Endothelial cell of umbilical vein (primary cell): ENCODE data around the gene ARSB. TPM values are rescaled to one million over a fixed set of nuclear protein-coding genes. Genes with fewer than 3 reads are reported as not detected.

Source experiments
- BruUV-seq: library from RNA; stranded (reverse); fragments of 400-500 nt; replicated peaks from 2 replicates; lab custom pipeline; 2021; lab: Mats Ljungman, UMichigan
- CTCF ChIA-PET: fragments of 300-600, 350-600 bp; sonication (Branson Sonifier 250); formaldehyde crosslinking; loops from one replicate; lab custom pipeline; 2021; ENCODE audit warnings: antibody characterized with exemption, inconsistent platforms; lab: Charles Lee
- POLR2A ChIA-PET: fragments of 300-600, 350-600 bp; sonication (Branson Sonifier 250); formaldehyde crosslinking; loops from one replicate; lab custom pipeline; 2021; ENCODE audit warnings: antibody characterized with exemption, inconsistent platforms; lab: Charles Lee
- DNase-seq: peaks from one replicate; pipeline ENCODE4 v3.0.0-alpha.2; 2011; ENCODE audit warnings: low read depth, low spot score
- FAIRE-seq: peaks from 2 replicates; lab custom pipeline; 2011; peaks lifted over from hg19 to GRCh38; lab: Jason Lieb, UNC
- H2AFZ ChIP-seq: 2 replicates; pipeline ENCODE4 v1.6.0; 2012; ENCODE audit warnings: low read depth, low read length, control low read depth, inconsistent platforms
- H3K27ac ChIP-seq: 2 replicates; pipeline ENCODE4 v1.5.1; 2011; ENCODE audit warnings: low read depth, mild to moderate bottlenecking, control low read depth, low read length, moderate library complexity; ENCODE audit not compliant: insufficient read depth
- H3K27me3 ChIP-seq, 2 experiments: 2 replicates each; pipeline versions ENCODE4 v1.6.0 to v1.6.1; 2011; ENCODE audit warnings: low read length in 2 of 2, mixed read lengths in 1 of 2; ENCODE audit not compliant: control insufficient read depth in 2 of 2, insufficient read depth in 2 of 2
- H3K36me3 ChIP-seq, 2 experiments: 2 replicates in 1 of 2; 3 replicates in 1 of 2; pipeline ENCODE4 v1.5.1; 2011; ENCODE audit warnings: low read length in 2 of 2, mild to moderate bottlenecking in 1 of 2, moderate library complexity in 1 of 2; ENCODE audit not compliant: control insufficient read depth in 2 of 2, insufficient read depth in 2 of 2; ENCODE audit errors: extremely low read depth in 1 of 2
- H3K4me1 ChIP-seq: 3 replicates; pipeline ENCODE4 v1.5.1; 2011; ENCODE audit warnings: mild to moderate bottlenecking, low read length; ENCODE audit not compliant: control insufficient read depth, insufficient read depth; ENCODE audit errors: extremely low read depth
- H3K4me2 ChIP-seq: 2 replicates; pipeline ENCODE4 v1.6.1; 2011; ENCODE audit warnings: low read length, control low read depth, mixed read lengths; ENCODE audit not compliant: insufficient read depth
- H3K4me3 ChIP-seq, 3 experiments: fragments of 200-600 bp in 1 of 3; sonication (generic), shearing (Covaris generic) in 1 of 3; replicated peaks in 1 of 3; 2 replicates each; pipeline ENCODE4 v1.5.1; 2011 to 2016; ENCODE audit warnings: control low read depth in 3 of 3, low read length in 3 of 3, mild to moderate bottlenecking in 2 of 3, inconsistent platforms in 1 of 3, low read depth in 1 of 3, moderate library complexity in 1 of 3; ENCODE audit not compliant: insufficient read depth in 1 of 3
- H3K79me2 ChIP-seq: 2 replicates; pipeline ENCODE4 v1.6.0; 2012; ENCODE audit warnings: low read length, inconsistent platforms; ENCODE audit not compliant: control insufficient read depth, insufficient read depth
- H3K9ac ChIP-seq: replicated peaks from 2 replicates; pipeline ENCODE3; 2011; ENCODE audit warnings: low read length, control low read depth; ENCODE audit not compliant: insufficient read depth; ENCODE audit errors: extremely low read depth
- H3K9me1 ChIP-seq: replicated peaks from 3 replicates; pipeline ENCODE4 v1.6.0; 2011; ENCODE audit warnings: mild to moderate bottlenecking, low read length; ENCODE audit not compliant: control insufficient read depth, insufficient read depth; ENCODE audit errors: extremely low read depth
- H3K9me3 ChIP-seq: replicated peaks from 2 replicates; pipeline ENCODE4 v1.5.1; 2012; ENCODE audit warnings: low read length, inconsistent platforms; ENCODE audit not compliant: control insufficient read depth, insufficient read depth
- H4K20me1 ChIP-seq: replicated peaks from 2 replicates; pipeline ENCODE3; 2011; ENCODE audit warnings: mild to moderate bottlenecking, low read length; ENCODE audit not compliant: control insufficient read depth, insufficient read depth; ENCODE audit errors: extremely low read depth
- CTCF ChIP-seq, 2 donors: IDR thresholded peaks; 1 replicate in 1 of 2; 2 replicates in 1 of 2; pipeline ENCODE4 v1.5.1; 2011; ENCODE audit warnings: low read length in 2 of 2, mild to moderate bottlenecking in 2 of 2, moderate library complexity in 2 of 2, control low read depth in 1 of 2, inconsistent platforms in 1 of 2, low read depth in 1 of 2; ENCODE audit not compliant: insufficient read depth in 1 of 2; ENCODE audit errors: extremely low read depth in 1 of 2
- EZH2 ChIP-seq: IDR thresholded peaks from 2 replicates; pipeline ENCODE4 v1.6.1; 2012; ENCODE audit warnings: borderline replicate concordance, low read depth, mild to moderate bottlenecking, moderate library complexity, low read length, inconsistent platforms; ENCODE audit not compliant: severe bottlenecking
- FOS ChIP-seq: IDR thresholded peaks from 2 replicates; pipeline ENCODE4 v1.6.1; 2011; ENCODE audit warnings: mild to moderate bottlenecking, low read length, moderate library complexity, borderline replicate concordance; ENCODE audit not compliant: insufficient read depth
- GATA2 ChIP-seq: IDR thresholded peaks from 2 replicates; pipeline ENCODE4 v1.7.0; 2011; ENCODE audit warnings: low read depth, mild to moderate bottlenecking, moderate library complexity, mixed read lengths, low read length; ENCODE audit not compliant: insufficient read length, insufficient read depth
- JUN ChIP-seq: IDR thresholded peaks from 2 replicates; pipeline ENCODE4 v1.6.1; 2011; ENCODE audit warnings: borderline replicate concordance, low read depth; ENCODE audit not compliant: insufficient read length, insufficient read depth
- MAX ChIP-seq: IDR thresholded peaks from 2 replicates; pipeline ENCODE4 v1.6.1; 2011; ENCODE audit not compliant: insufficient read depth, insufficient read length
- MYC ChIP-seq: IDR thresholded peaks from one replicate; pipeline ENCODE4 v1.6.1; 2011; ENCODE audit warnings: mild to moderate bottlenecking, low read depth, low read length
- POLR2A ChIP-seq: IDR thresholded peaks from 2 replicates; pipeline ENCODE4 v1.6.1; 2012; ENCODE audit warnings: low read depth, mild to moderate bottlenecking, control low read depth, low read length
- POLR2AphosphoS5 ChIP-seq: IDR thresholded peaks from 2 replicates; pipeline ENCODE4 v1.6.1; 2012; ENCODE audit warnings: low read depth, mild to moderate bottlenecking, control low read depth, low read length, moderate library complexity; ENCODE audit not compliant: insufficient read depth
- dilution Hi-C: fragments of 300-500 bp; cut with MboI; formaldehyde crosslinking; loops from one replicate; pipeline ENCODE4 v1.15.0; 2019; ENCODE audit warnings: low sequenced_read_pairs; ENCODE audit not compliant: extremely low pct_ligation_motif_present
- intact Hi-C: fragments of 100-400 bp; cut with micrococcal nuclease; formaldehyde crosslinking; loops from one replicate; pipeline ENCODE4 v1.10.0; 2022
- polyA plus RNA-seq, 4 experiments: library from polyadenylated mRNA; depleted of rRNA in 3 of 4; stranded (reverse) in 3 of 4; unstranded in 1 of 4; fragments of >200 nt; gene quantifications; 2 replicates each; pipeline versions ENCODE4 v1.2.1 to v1.2.3, GENCODE V29; 2011 to 2012; ENCODE audit warnings: missing spikeins in 1 of 4
- total RNA-seq: library from RNA; stranded (reverse); gene quantifications from 2 replicates; pipeline ENCODE4 v1.2.3, GENCODE V29; 2021

Gene ARSB
- total and polyA plus RNA-seq, 2 donors (not counting 3 experiments of a cell fraction or from before 2014, with no cell fraction given): 17.2 to 25.8 TPM

GRCh38 chr5:78843436-78843835 is 141.7 kb downstream of the ARSB start:
- POLR2A ChIA-PET: no interaction called here
- Histone ChIP-seq H3K27me3 (peaks cover 4 to 9% of the 10 kb centered on the region in 2 experiments), H3K36me3 (no peaks in the 10 kb centered on the region), H3K79me2 (no peaks in the 10 kb centered on the region), H3K4me2 (no peak overlapping the region), H3K9ac (no peak overlapping the region), H3K4me1 (peaks cover 18% of the 10 kb centered on the region), H3K27ac (no peak overlapping the region), H3K9me1 (no peaks in the 10 kb centered on the region), H3K4me3 (no peak overlapping the region), H2AFZ (no peak overlapping the region), H4K20me1 (no peaks in the 10 kb centered on the region), H3K9me3 (no peaks in the 10 kb centered on the region)
- intact Hi-C loops (loop anchor here (2.0 to 5.0 kb wide), 3 partner anchors 44 to 316 kb away; no protein-coding TSS in a partner anchor), dilution Hi-C loops (no loop called here)
- DNase-seq (no peak), FAIRE-seq (no peak)
- CTCF ChIA-PET: interaction anchor here (0.9 kb wide), 2 partner anchors 42 to 56 kb away, joined by 3 read pairs; no protein-coding TSS in a partner anchor
- TF ChIP-seq MAX: no peak
- no peak for TF ChIP-seq JUN
- TF ChIP-seq GATA2: no peak
- TF ChIP-seq MYC: no peak
- no peak for TF ChIP-seq POLR2A
- TF ChIP-seq CTCF (IDR thresholded peaks at IDR 0.05; ENCODE audit: extremely low read depth in 1 of 2, insufficient read depth in 1 of 2, low read depth in 1 of 2, low read length in 2 of 2): no peak
- no peak for TF ChIP-seq FOS
- TF ChIP-seq POLR2AphosphoS5: no peak
- TF ChIP-seq EZH2: no peak
- BruUV-seq: no TSS peak
